ENCODE data around the gene ZFP36L1.

- TF ChIP-seq, protein P1, sequence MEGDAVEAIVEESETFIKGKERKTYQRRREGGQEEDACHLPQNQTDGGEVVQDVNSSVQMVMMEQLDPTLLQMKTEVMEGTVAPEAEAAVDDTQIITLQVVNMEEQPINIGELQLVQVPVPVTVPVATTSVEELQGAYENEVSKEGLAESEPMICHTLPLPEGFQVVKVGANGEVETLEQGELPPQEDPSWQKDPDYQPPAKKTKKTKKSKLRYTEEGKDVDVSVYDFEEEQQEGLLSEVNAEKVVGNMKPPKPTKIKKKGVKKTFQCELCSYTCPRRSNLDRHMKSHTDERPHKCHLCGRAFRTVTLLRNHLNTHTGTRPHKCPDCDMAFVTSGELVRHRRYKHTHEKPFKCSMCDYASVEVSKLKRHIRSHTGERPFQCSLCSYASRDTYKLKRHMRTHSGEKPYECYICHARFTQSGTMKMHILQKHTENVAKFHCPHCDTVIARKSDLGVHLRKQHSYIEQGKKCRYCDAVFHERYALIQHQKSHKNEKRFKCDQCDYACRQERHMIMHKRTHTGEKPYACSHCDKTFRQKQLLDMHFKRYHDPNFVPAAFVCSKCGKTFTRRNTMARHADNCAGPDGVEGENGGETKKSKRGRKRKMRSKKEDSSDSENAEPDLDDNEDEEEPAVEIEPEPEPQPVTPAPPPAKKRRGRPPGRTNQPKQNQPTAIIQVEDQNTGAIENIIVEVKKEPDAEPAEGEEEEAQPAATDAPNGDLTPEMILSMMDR (IDR thresholded peaks at IDR 0.05): no peak
- no peak for TF ChIP-seq POLR2A (IDR thresholded peaks at IDR 0.05)
- no peak for TF ChIP-seq EP300 (IDR thresholded peaks at IDR 0.05)
- TF ChIP-seq POLR2AphosphoS5 (IDR thresholded peaks at IDR 0.05): no peak
These were observed 36.8 kb downstream of the ZFP36L1 start for GRCh38 chr14:68756000-68756481.
